C4-2B (cell line): ENCODE data around the gene ADCY10.

Experiments used
- ZFX ChIP-seq: fragments of 450-650 bp; IDR thresholded peaks from 2 replicates; pipeline ENCODE4 v1.6.1; 2017
- TF ChIP-seq, protein P1 (sequence below): fragments of 450-650 bp; conservative IDR thresholded peaks from 2 replicates; pipeline ENCODE4 v1.5.1; 2017; ENCODE audit warnings: mild to moderate bottlenecking

DNA sequence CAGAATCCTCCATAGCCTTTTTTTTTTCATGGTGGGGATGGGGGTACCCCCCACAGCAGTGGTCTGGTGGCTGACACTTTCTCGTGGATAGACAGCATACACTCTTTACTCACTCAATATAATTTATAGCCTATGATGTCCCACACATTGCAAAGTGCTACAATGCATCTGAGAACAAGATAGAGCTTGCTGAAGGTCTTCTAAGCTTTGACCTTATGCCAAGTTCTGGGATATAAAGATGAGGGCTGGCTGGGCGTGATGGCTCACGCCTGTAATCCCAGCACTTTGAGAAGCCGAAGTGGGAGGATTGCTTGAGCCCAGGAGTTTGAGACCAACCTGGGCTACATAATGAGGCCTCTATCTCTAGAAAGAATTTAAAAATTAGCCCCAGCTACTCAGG, 114.2 kb downstream of the ADCY10 start:
- TF ChIP-seq, protein P1, sequence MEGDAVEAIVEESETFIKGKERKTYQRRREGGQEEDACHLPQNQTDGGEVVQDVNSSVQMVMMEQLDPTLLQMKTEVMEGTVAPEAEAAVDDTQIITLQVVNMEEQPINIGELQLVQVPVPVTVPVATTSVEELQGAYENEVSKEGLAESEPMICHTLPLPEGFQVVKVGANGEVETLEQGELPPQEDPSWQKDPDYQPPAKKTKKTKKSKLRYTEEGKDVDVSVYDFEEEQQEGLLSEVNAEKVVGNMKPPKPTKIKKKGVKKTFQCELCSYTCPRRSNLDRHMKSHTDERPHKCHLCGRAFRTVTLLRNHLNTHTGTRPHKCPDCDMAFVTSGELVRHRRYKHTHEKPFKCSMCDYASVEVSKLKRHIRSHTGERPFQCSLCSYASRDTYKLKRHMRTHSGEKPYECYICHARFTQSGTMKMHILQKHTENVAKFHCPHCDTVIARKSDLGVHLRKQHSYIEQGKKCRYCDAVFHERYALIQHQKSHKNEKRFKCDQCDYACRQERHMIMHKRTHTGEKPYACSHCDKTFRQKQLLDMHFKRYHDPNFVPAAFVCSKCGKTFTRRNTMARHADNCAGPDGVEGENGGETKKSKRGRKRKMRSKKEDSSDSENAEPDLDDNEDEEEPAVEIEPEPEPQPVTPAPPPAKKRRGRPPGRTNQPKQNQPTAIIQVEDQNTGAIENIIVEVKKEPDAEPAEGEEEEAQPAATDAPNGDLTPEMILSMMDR = no peak
- TF ChIP-seq ZFX = no peak
